Lower leg skin (tissue), 3 donors: ENCODE measurements around the gene MTX3.

ENCODE experiments used
- CTCF ChIP-seq, 3 donors: fragments of 450-650 bp; IDR thresholded peaks; one replicate each; pipeline ENCODE4 v1.5.1; 2016; ENCODE audit warnings: antibody characterized with exemption in 3 of 3, mild to moderate bottlenecking in 3 of 3, moderate library complexity in 2 of 3
- POLR2A ChIP-seq, 2 donors: fragments of 450-650 bp; IDR thresholded peaks; one replicate each; pipeline ENCODE4 v1.6.1; 2016 to 2017; ENCODE audit warnings: antibody characterized with exemption in 2 of 2, mild to moderate bottlenecking in 1 of 2, moderate library complexity in 1 of 2

- TF ChIP-seq CTCF (IDR thresholded peaks at IDR 0.05) = no peak
- no peak for TF ChIP-seq POLR2A (IDR thresholded peaks at IDR 0.05)
Observed at GRCh38 chr5:80034962-80035821, 44.1 kb upstream of the MTX3 start, which contains the start of gene THBS4.
